Pancreas (tissue), 10 donors: ENCODE data around the gene TRIM47. TPM values are rescaled to one million over a fixed set of nuclear protein-coding genes. Genes with fewer than 3 reads are reported as not detected.

ENCODE experiments used
- ATAC-seq, 4 donors: fragments of 200-7000 bp; cut with Tn5 transposase; one replicate each; pipeline versions ENCODE4 v1.8.0 to v1.9.1; 2020; ENCODE audit warnings: mild to moderate bottlenecking in 4 of 4, moderate library complexity in 4 of 4
- DNase-seq, 6 donors: peaks; one replicate each; pipeline ENCODE4 v3.0.0-alpha.2; 2020
- FAIRE-seq: peaks from 2 replicates; lab custom pipeline; 2012; peaks lifted over from hg19 to GRCh38; lab: Jason Lieb, UNC
- H3K27ac ChIP-seq, 4 donors: fragments of 200-600 bp; sonication (generic); 1 replicate in 3 of 4; 2 replicates in 1 of 4; pipeline versions ENCODE4 v1.5.0 to v1.8.0; 2020
- H3K27me3 ChIP-seq, 4 donors: fragments of 200-600 bp; one replicate each; pipeline ENCODE4 v1.8.0; 2021
- H3K36me3 ChIP-seq, 3 donors: fragments of 200-600 bp; sonication (generic) in 1 of 3; one replicate each; pipeline versions ENCODE4 v1.5.0 to v1.8.0; 2020 to 2021
- H3K4me1 ChIP-seq, 3 donors: fragments of 200-600 bp; one replicate each; pipeline ENCODE4 v1.8.0; 2021
- H3K4me3 ChIP-seq, 4 donors: fragments of 200-600 bp; sonication (generic) in 2 of 4; one replicate each; pipeline versions ENCODE4 v1.5.0 to v1.8.0; 2020 to 2021
- H3K9me3 ChIP-seq, 4 donors: fragments of 200-600 bp; one replicate each; pipeline ENCODE4 v1.8.0; 2021
- CTCF ChIP-seq, 4 donors: fragments of 200-600 bp; sonication (generic) in 3 of 4; IDR thresholded peaks; one replicate each; pipeline versions ENCODE4 v1.5.0 to v1.8.0; 2021; ENCODE audit warnings: antibody characterized with exemption in 4 of 4
- WGBS, 2 donors: extraction: QIAGEN DNeasy Blood & Tissue Kit; methylation state at CpG; one replicate each; pipeline ENCODE4 v1.1.7; 2013; 5-methylcytosine and 5-hydroxymethylcytosine counted together
- intact Hi-C, 3 donors: fragments of 100-400 bp; cut with DNase I; formaldehyde crosslinking; loops; one replicate each; pipeline versions ENCODE4 v1.11.1 to v1.14.2; 2022
- polyA plus RNA-seq, 2 donors: library from polyadenylated mRNA; stranded (reverse); fragments of 200-250 nt; gene quantifications; one replicate each; pipeline ENCODE4 v1.2.3, GENCODE V29; 2013
- total RNA-seq, 6 donors: library from RNA; stranded (reverse); fragmentation: NEBNext Ultra II Directional in 4 of 6; extraction: Animal tissue kit (Norgen Biotek cat#: 25700) in 4 of 6; gene quantifications; one replicate each; pipeline versions ENCODE4 v1.2.1 to v1.2.4, GENCODE V29; 2021 to 2023
- donor health status: healthy with polysubstance abuse.
- donor health status: DM: no; HTN: no; CAD: no; lungs with moderate emphysema.
- donor health status: DM: no; HTN: no; CAD: no.
- donor health status: control.
- donor health status: control.
- donor health status: Bipolar disorder and iron deficiency.
- donor health status: DM: yes; HTN: yes; CAD: no.
- donor health status: DM: no; HTN: no; CAD: no.
- donor health status: DM: no; HTN: no; CAD: no.
- donor health status: DM: yes; HTN: yes; CAD: no.

TRIM47 gene
- total and polyA plus RNA-seq, 8 donors, result 4.2 to 58.2 (median 28.9) TPM

- H3K27me3 ChIP-seq, result no peaks in the 10 kb centered on the region
- ATAC-seq, result no peak
- 71 to 74% methylated on average over 11 of the region's 11 CpGs for WGBS, 2 donors
- H3K27ac ChIP-seq, result peak overlapping the region in 1 of 4 donors; percentile 67
- FAIRE-seq, result no peak
- H3K9me3 ChIP-seq, result no peaks in the 10 kb centered on the region
- peaks cover 0 to 8% (median 6%) of the 10 kb centered on the region in 3 donors for H3K36me3 ChIP-seq
- intact Hi-C loops, result loop anchor here in 1 of 3 donors (5.0 kb wide), 1 partner anchor 71 kb away; no protein-coding TSS in a partner anchor
- H3K4me3 ChIP-seq, result peak overlapping the region in 1 of 4 donors; percentile 13
- no peak for DNase-seq
- TF ChIP-seq CTCF (IDR thresholded peaks at IDR 0.05), result no peak
- peaks cover 2 to 10% (median 2%) of the 10 kb centered on the region in 3 donors for H3K4me1 ChIP-seq
These were observed 50.3 kb downstream of the TRIM47 start for GRCh38 chr17:75828076-75828400.

GRCh38 chr17:75827308-75828075 lies 50.9 kb downstream of the TRIM47 start:
- H3K27me3 ChIP-seq, result no peaks in the 10 kb centered on the region
- peak overlapping the region; percentile 4 to 67 (median 46) for H3K27ac ChIP-seq
- DNase-seq (peak in 5 of 6 donors; percentile 51 to 86 (median 74)), FAIRE-seq (no peak), ATAC-seq (peak; percentile 53 to 78 (median 75))
- TF ChIP-seq CTCF (IDR thresholded peaks at IDR 0.05), result peak; percentile 28 to 63 (median 47)
- peaks cover 6 to 15% (median 6%) of the 10 kb centered on the region in 3 donors for H3K4me1 ChIP-seq
- H3K36me3 ChIP-seq, result peaks cover 0 to 9% (median 6%) of the 10 kb centered on the region in 3 donors
- H3K9me3 ChIP-seq, result no peaks in the 10 kb centered on the region
- H3K4me3 ChIP-seq, result peak overlapping the region in 1 of 4 donors; percentile 13
- intact Hi-C loops, result loop anchor here in 1 of 3 donors (5.0 kb wide), 1 partner anchor 70 kb away; no protein-coding TSS in a partner anchor
- 22 to 29% methylated on average over 21 of the region's 21 CpGs for WGBS, 2 donors

GRCh38 chr17:75826561-75827307 lies 51.6 kb downstream of the TRIM47 start:
- peaks cover 0 to 9% (median 6%) of the 10 kb centered on the region in 3 donors for H3K36me3 ChIP-seq
- intact Hi-C loops, result loop anchor here in 1 of 3 donors (5.0 kb wide), 1 partner anchor 69 kb away; no protein-coding TSS in a partner anchor
- no peak for TF ChIP-seq CTCF (IDR thresholded peaks at IDR 0.05)
- H3K4me1 ChIP-seq, result peaks cover 12 to 23% (median 12%) of the 10 kb centered on the region in 3 donors
- no peaks in the 10 kb centered on the region for H3K27me3 ChIP-seq
- WGBS, 2 donors, result 79 to 80% methylated on average over 14 of the region's 14 CpGs
- H3K27ac ChIP-seq, result peak overlapping the region; percentile 4 to 67 (median 46)
- DNase-seq (peak in 3 of 6 donors; percentile 29 to 70 (median 49)), ATAC-seq (no peak), FAIRE-seq (no peak)
- H3K9me3 ChIP-seq, result no peaks in the 10 kb centered on the region
- H3K4me3 ChIP-seq, result no peak overlapping the region

- intact Hi-C loops, result loop anchor here in 1 of 3 donors (5.0 kb wide), 1 partner anchor 69 kb away; no protein-coding TSS in a partner anchor
- Histone ChIP-seq H3K4me1 (peaks cover 12 to 23% (median 12%) of the 10 kb centered on the region in 3 donors), H3K4me3 (no peak overlapping the region), H3K36me3 (peaks cover 0 to 9% (median 6%) of the 10 kb centered on the region in 3 donors), H3K27me3 (no peaks in the 10 kb centered on the region), H3K27ac (no peak overlapping the region), H3K9me3 (no peaks in the 10 kb centered on the region)
- DNase-seq (peak in 3 of 6 donors; percentile 13 to 42 (median 19)), FAIRE-seq (no peak), ATAC-seq (no peak)
- TF ChIP-seq CTCF (IDR thresholded peaks at IDR 0.05), result no peak
- WGBS, 2 donors, result 90 to 92% methylated on average over 12 of the region's 12 CpGs
These were observed 52.5 kb downstream of the TRIM47 start for GRCh38 chr17:75825748-75826370.
